Body of pancreas (tissue), 4 donors: ENCODE data around the gene YWHAQ.

Experiments used
- CTCF ChIP-seq, 7 experiments: fragments of 450-650 bp in 4 of 7; fragments of 200-600 bp in 3 of 7; sonication (generic) in 3 of 7; IDR thresholded peaks; one replicate each; pipeline ENCODE4 v1.5.1; 2016 to 2019; ENCODE audit warnings: antibody characterized with exemption in 7 of 7
- POLR2A ChIP-seq, 3 donors: fragments of 450-650 bp; IDR thresholded peaks; one replicate each; pipeline ENCODE4 v1.6.1; 2016; ENCODE audit warnings: antibody characterized with exemption in 3 of 3, mild to moderate bottlenecking in 2 of 3

- TF ChIP-seq POLR2A (IDR thresholded peaks at IDR 0.05) (no peak), CTCF (IDR thresholded peaks at IDR 0.05) (no peak)
Observed at GRCh38 chr2:9627310-9627709, 3.5 kb downstream of the YWHAQ start.
